Measurements from ENCODE around the gene UPK3A. TPM values are rescaled to one million over a fixed set of nuclear protein-coding genes. Genes with fewer than 3 reads are reported as not detected.
A peak's percentile ranks its signal among the peaks of the same experiment; 100 is the strongest.

Gene UPK3A
- total RNA-seq, 1 donor from 2014 or later: not detected

- TF ChIP-seq CTCF (IDR thresholded peaks at IDR 0.05): no peak
- ATAC-seq (no peak), DNase-seq (no peak)
- no peak overlapping the region for H3K4me3 ChIP-seq
- H3K27me3 ChIP-seq (ENCODE audit: low read depth): no peaks in the 10 kb centered on the region
- H3K27ac ChIP-seq: no peak overlapping the region
- no peaks in the 10 kb centered on the region for H3K36me3 ChIP-seq
- H3K4me1 ChIP-seq: peaks cover 50% of the 10 kb centered on the region
- no peaks in the 10 kb centered on the region for H3K9me3 ChIP-seq
- intact Hi-C loops (cut with DNase I): no loop called here
Measured at GRCh38 chr22:45314054-45314721, 29.4 kb downstream of the UPK3A start.

GRCh38 chr22:45314786-45315185 lies 30.0 kb downstream of the UPK3A start:
- DNase-seq: no peak
- no peak for ATAC-seq
- no peaks in the 10 kb centered on the region for H3K9me3 ChIP-seq
- H3K4me1 ChIP-seq: peaks cover 53% of the 10 kb centered on the region
- H3K27ac ChIP-seq: no peak overlapping the region
- intact Hi-C loops (cut with DNase I): no loop called here
- H3K27me3 ChIP-seq (ENCODE audit: low read depth): no peaks in the 10 kb centered on the region
- no peaks in the 10 kb centered on the region for H3K36me3 ChIP-seq
- no peak overlapping the region for H3K4me3 ChIP-seq
- TF ChIP-seq CTCF (IDR thresholded peaks at IDR 0.05): no peak

GRCh38 chr22:45316796-45317526 lies 32.2 kb downstream of the UPK3A start:
- intact Hi-C loops (cut with DNase I): no loop called here
- Histone ChIP-seq H3K4me1 (peaks cover 42% of the 10 kb centered on the region), H3K27ac (peak overlapping the region; percentile 75), H3K36me3 (no peaks in the 10 kb centered on the region), H3K27me3 (ENCODE audit: low read depth) (no peaks in the 10 kb centered on the region), H3K4me3 (no peak overlapping the region), H3K9me3 (no peaks in the 10 kb centered on the region)
- no peak for ATAC-seq
- no peak for TF ChIP-seq CTCF (IDR thresholded peaks at IDR 0.05)
- DNase-seq: no peak

- peak; percentile 58 for ATAC-seq
- Histone ChIP-seq H3K36me3 (peaks cover 5% of the 10 kb centered on the region), H3K27me3 (ENCODE audit: low read depth) (no peaks in the 10 kb centered on the region), H3K9me3 (no peaks in the 10 kb centered on the region), H3K4me1 (peaks cover 42% of the 10 kb centered on the region), H3K27ac (peak overlapping the region; percentile 75), H3K4me3 (no peak overlapping the region)
- TF ChIP-seq CTCF (IDR thresholded peaks at IDR 0.05): peak; percentile 41
- no peak for DNase-seq
- intact Hi-C loops (cut with DNase I): no loop called here
Measured at GRCh38 chr22:45317551-45318167, 32.9 kb downstream of the UPK3A start.

GRCh38 chr22:45318168-45318557 lies 33.4 kb downstream of the UPK3A start:
- no peaks in the 10 kb centered on the region for H3K9me3 ChIP-seq
- ATAC-seq (peak; percentile 68 to 71), DNase-seq (peak; percentile 76)
- H3K4me1 ChIP-seq: peaks cover 42% of the 10 kb centered on the region
- no peak overlapping the region for H3K4me3 ChIP-seq
- no peak for TF ChIP-seq CTCF (IDR thresholded peaks at IDR 0.05)
- H3K27me3 ChIP-seq (ENCODE audit: low read depth): no peaks in the 10 kb centered on the region
- intact Hi-C loops (cut with DNase I): no loop called here
- H3K36me3 ChIP-seq: peaks cover 10% of the 10 kb centered on the region
- H3K27ac ChIP-seq: peak overlapping the region; percentile 75
